WERI-Rb-1 (cell line): ENCODE measurements around the gene HPGDS.
"Not testable (repeated sequence)": the region's sequence is repeated elsewhere in the genome, so short reads cannot be mapped to it uniquely, and the experiment has no call there.

Experiments
- DNase-seq: peaks from one replicate; pipeline ENCODE4 v3.0.0-alpha.2; 2020
- H3K27ac ChIP-seq: fragments of 250-450 bp; sonication (Bioruptor Pico); 2 replicates; pipeline ENCODE4 v1.5.1; 2020; ENCODE audit warnings: mild to moderate bottlenecking, moderate library complexity
- H3K27me3 ChIP-seq: fragments of 250-450 bp; sonication (Bioruptor Pico); 2 replicates; pipeline ENCODE4 v1.5.1; 2021; ENCODE audit warnings: mild to moderate bottlenecking, low read depth, moderate library complexity; ENCODE audit not compliant: insufficient read depth, severe bottlenecking
- H3K36me3 ChIP-seq: fragments of 250-450 bp; sonication (Bioruptor Pico); 2 replicates; pipeline ENCODE4 v1.5.1; 2020; ENCODE audit warnings: mild to moderate bottlenecking, moderate library complexity
- H3K4me3 ChIP-seq: 2 replicates; pipeline ENCODE4 v1.5.1; 2011; ENCODE audit warnings: low read depth, mild to moderate bottlenecking, control low read depth, low read length
- H3K9me3 ChIP-seq: fragments of 250-450 bp; sonication (Bioruptor Pico); 2 replicates; pipeline ENCODE4 v1.5.1; 2021; ENCODE audit warnings: mild to moderate bottlenecking, moderate library complexity; ENCODE audit not compliant: severe bottlenecking
- CTCF ChIP-seq: IDR thresholded peaks from 2 replicates; pipeline ENCODE4 v1.5.1; 2011; ENCODE audit warnings: low read depth, mild to moderate bottlenecking, control low read depth, inconsistent platforms, low read length

HPGDS gene

GRCh38 chr4:94332983-94333590 is 9.5 kb downstream of the HPGDS start:
- no peak overlapping the region for H3K4me3 ChIP-seq
- no peaks in the 10 kb centered on the region for H3K27me3 ChIP-seq
- H3K27ac ChIP-seq = no peak overlapping the region
- DNase-seq = no peak
- H3K9me3 ChIP-seq = no peaks in the 10 kb centered on the region
- no peaks in the 10 kb centered on the region for H3K36me3 ChIP-seq
- TF ChIP-seq CTCF = peak; percentile 48; the same call in 1 of the 2 replicates

- no peak for DNase-seq
- Histone ChIP-seq H3K36me3 (no peaks in the 10 kb centered on the region), H3K27me3 (no peaks in the 10 kb centered on the region), H3K9me3 (peaks cover 12% of the 10 kb centered on the region), H3K4me3 (no peak overlapping the region), H3K27ac (no peak overlapping the region)
- TF ChIP-seq CTCF = no peak
Measured at GRCh38 chr4:94329933-94330332, 12.7 kb downstream of the HPGDS start.

- no peak for DNase-seq
- Histone ChIP-seq H3K9me3 (peaks cover 14% of the 10 kb centered on the region), H3K27me3 (no peaks in the 10 kb centered on the region), H3K27ac (no peak overlapping the region), H3K36me3 (no peaks in the 10 kb centered on the region), H3K4me3 (no peak overlapping the region)
- no peak for TF ChIP-seq CTCF
Measured at GRCh38 chr4:94325835-94326234, 16.8 kb downstream of the HPGDS start.

GRCh38 chr4:94319927-94320326 is 22.7 kb downstream of the HPGDS start:
- not testable (repeated sequence) for H3K4me3 ChIP-seq, H3K9me3 ChIP-seq, H3K27ac ChIP-seq, DNase-seq, H3K36me3 ChIP-seq, H3K27me3 ChIP-seq

- Histone ChIP-seq H3K9me3 (no peaks in the 10 kb centered on the region), H3K36me3 (no peaks in the 10 kb centered on the region), H3K4me3 (no peak overlapping the region), H3K27ac (no peak overlapping the region), H3K27me3 (no peaks in the 10 kb centered on the region)
- DNase-seq = no peak
- no peak for TF ChIP-seq CTCF
Measured at GRCh38 chr4:94307231-94307871, 35.3 kb downstream of the HPGDS start.

GRCh38 chr4:94306713-94307112 is 35.9 kb downstream of the HPGDS start:
- Histone ChIP-seq H3K9me3 (no peaks in the 10 kb centered on the region), H3K4me3 (no peak overlapping the region), H3K27me3 (no peaks in the 10 kb centered on the region), H3K36me3 (no peaks in the 10 kb centered on the region), H3K27ac (no peak overlapping the region)
- TF ChIP-seq CTCF = no peak
- DNase-seq = no peak
